ENCODE results near the gene GORASP1. TPM values are rescaled to one million over a fixed set of nuclear protein-coding genes. Genes with fewer than 3 reads are reported as not detected.

The GORASP1 gene
- total RNA-seq, 1 experiment from 2014 or later = 39.4 TPM

- BruUV-seq (replicated peaks) = no TSS peak
- no peak overlapping the region for H3K4me3 ChIP-seq (ENCODE audit: low read depth in 2 of 2, low read length in 2 of 2)
These were observed 41.1 kb upstream of the GORASP1 start for GRCh38 chr3:39148435-39149058.

More at GRCh38 chr3:39148435-39149058, 41.1 kb upstream of the GORASP1 start:
- Histone ChIP-seq H3K9me3 (ENCODE audit: control insufficient read depth, insufficient read depth, low read depth, low read length) (no peaks in the 10 kb centered on the region), H3K27me3 (ENCODE audit: control insufficient read depth, insufficient read depth, low read length) (no peaks in the 10 kb centered on the region), H3K27ac (ENCODE audit: low read length) (peak overlapping the region; percentile 79), H3K36me3 (ENCODE audit: control insufficient read depth, insufficient read depth, low read length) (no peaks in the 10 kb centered on the region; the same call in 1 of the 2 replicates), H3K4me1 (ENCODE audit: control insufficient read depth, insufficient read depth, low read length) (peaks cover 54% of the 10 kb centered on the region)
- ChIA-PET CTCF (no interaction called here), POLR2A (no interaction called here)
- ATAC-seq (no peak), DNase-seq (ENCODE audit: low read depth, low spot score) (no peak)
- intact Hi-C loops (cut with micrococcal nuclease; ENCODE audit: unreplicated experiment) = no loop called here
- in situ Hi-C loops (cut with HindIII; ENCODE audit: low pct_unique_long_range_greater_than_20kb, low sequenced_read_pairs) = no loop called here
- TF ChIP-seq TCF7L2 (IDR thresholded peaks at IDR 0.05; ENCODE audit: low read depth, low read length) (no peak), REST (IDR thresholded peaks at IDR 0.05; ENCODE audit: insufficient read depth in 1 of 2, low read depth in 2 of 2, low read length in 1 of 2) (no peak), SIN3A (IDR thresholded peaks at IDR 0.05; ENCODE audit: borderline replicate concordance, insufficient read depth, low read depth, low read length) (no peak), POLR2AphosphoS5 (IDR thresholded peaks at IDR 0.05; ENCODE audit: low read depth, low read length) (no peak), CTCF (IDR thresholded peaks at IDR 0.05) (no peak)
